ENCODE results near the gene USF2.

Gene USF2

DNA sequence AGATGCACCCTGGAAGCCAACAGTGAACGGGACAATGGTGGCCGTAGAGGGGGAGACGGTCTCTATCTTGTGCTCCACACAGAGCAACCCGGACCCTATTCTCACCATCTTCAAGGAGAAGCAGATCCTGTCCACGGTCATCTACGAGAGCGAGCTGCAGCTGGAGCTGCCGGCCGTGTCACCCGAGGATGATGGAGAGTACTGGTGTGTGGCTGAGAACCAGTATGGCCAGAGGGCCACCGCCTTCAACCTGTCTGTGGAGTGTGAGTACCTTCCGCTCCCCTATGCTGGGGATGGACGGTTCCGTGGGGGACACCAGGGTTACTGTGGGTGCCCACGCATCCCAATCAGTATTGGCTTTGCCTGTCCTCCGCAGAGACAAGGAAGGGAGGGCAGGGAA lies 33.7 kb downstream of the USF2 start:
- DNase-seq, result no peak

DNA sequence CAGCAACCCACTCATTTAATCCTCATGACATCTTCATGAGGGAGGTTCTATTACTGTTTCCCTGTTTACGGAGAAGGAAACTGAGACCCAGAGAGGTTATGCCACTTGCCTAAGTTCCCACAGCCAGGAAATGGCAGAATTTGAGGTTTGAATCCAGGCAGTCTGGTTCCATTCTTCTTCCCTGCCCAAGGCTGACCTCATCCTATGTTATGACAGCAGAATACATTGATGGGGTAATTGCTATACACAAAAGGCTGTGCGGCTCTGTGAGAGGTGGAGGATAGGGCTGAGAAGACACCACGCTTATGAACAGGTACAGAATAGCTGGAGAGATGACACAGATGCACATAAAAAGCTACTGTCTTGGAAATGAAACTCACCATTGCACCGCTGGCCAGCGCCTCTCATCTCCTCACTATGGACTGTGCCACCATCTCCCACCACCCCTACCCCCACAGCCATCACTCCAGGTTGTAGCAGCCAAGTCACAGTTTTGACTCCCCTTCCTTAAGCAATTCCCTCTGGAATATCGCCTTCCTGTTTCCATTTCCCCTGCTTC lies 34.7 kb downstream of the USF2 start:
- no peak for DNase-seq

DNA sequence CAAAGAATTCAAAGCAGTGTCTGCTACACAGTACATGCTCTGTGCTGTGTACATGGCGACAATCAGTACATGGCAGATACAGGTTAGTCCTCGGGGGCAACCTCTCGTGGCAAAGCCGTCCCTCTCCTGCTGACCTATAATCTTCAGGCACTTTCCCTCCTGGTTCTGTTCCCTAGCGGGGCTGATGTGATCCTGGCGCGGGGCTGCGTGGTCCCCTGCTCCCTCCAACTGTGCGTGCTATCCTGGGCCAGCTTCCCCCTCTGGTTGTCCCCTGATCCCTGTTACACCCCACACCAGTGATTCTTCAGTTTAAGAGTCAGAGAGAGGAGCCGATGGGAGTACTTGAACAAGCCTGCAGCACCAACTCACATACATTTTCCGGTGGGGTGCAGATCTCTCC lies 35.3 kb downstream of the USF2 start:
- no peak for DNase-seq

DNA sequence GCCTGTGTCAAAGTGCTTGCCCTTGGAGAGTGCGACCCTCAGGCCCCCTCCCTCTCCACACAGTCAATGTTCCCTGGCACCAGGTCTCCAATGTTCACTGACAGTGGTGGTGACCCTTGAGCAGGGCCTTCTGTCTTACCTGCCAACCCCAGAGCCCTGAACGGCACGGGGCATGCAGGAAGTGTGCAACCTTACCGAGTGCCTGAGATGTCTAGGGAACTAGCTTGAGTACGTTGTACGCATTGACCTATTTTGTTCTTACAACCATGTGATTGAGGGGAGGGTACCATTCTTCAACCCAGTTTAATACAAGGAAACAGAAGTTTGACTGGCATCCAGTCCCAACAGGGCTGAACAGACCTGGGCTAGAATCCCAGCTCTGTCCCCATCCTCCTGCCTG lies 36.4 kb downstream of the USF2 start:
- DNase-seq, result no peak

DNA sequence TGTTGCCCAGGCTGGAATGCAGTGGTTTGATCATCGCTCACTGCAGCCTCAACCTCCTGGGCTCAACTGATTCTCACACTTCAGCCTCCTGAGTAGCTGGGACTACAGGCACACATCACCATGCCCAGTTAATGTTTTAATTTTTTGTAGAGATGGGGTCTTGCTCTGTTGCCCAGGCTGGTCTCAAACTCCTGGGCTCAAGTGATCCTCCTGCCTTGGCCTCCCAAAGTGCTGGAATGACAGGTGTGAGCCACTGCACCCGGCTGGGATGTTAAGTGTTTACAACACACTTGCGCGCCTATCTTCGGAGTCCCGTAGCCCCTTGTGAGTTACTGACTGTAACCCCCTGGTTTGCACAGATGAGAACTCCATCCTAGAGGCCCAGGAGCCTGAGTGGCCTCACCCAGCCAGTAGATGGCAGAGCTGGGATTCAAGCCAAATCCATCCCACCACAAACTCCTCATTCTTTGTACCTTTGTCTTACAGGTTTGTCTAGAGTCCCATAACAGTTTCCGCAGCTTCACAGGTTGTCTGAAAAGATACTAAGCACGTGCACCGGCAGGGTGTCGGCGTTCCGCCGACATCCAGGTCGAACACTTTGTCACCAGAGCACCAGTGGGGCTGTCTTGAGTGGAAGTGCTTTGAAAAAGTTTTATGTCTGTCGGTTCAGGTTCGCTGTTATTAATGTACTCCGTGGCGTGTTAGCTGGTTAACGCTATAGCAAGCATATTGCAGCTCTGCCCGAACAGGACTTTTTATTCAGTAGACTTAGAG lies 37.9 kb downstream of the USF2 start:
- no peak for DNase-seq

DNA sequence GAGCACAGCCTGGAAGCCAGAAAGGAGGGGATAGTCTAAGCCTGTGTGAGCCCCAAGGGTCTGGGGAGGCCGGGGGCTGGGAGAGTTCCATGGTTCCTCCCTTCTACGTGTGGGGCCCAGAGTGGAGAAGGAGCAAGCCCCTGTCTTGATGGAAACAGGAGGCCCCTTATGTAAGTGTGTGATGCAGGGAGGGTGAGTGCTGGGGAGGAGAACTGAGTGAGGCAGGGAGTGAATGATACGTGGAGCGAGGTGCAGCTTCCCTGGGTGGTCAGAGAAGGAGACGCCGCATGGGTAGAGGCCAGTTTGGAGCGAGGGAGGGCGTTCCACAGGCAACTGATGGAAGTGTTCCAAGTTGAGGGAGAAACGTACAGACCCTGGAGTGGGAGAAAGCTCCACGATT lies 39.2 kb downstream of the USF2 start:
- DNase-seq, result no peak

DNA sequence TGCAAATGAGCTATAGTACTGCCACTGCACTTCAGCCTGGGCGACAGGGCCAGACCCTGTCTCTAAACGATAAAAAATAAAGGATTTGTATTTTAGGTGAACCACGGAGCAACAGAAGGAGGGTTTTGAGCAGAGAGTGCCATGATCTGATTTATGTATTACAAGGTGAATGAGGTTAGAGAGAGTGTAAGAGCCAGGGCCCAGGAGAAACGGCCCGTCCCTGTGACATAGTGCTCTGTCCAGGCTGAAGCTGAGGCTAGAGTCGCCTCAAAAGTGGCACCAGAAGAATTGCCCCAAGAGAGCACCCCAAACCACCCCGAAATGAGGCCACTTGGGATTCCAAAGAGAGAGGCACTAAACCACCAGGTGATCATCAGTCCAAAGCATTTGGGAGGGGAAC lies 40.1 kb downstream of the USF2 start:
- no peak for DNase-seq

DNA sequence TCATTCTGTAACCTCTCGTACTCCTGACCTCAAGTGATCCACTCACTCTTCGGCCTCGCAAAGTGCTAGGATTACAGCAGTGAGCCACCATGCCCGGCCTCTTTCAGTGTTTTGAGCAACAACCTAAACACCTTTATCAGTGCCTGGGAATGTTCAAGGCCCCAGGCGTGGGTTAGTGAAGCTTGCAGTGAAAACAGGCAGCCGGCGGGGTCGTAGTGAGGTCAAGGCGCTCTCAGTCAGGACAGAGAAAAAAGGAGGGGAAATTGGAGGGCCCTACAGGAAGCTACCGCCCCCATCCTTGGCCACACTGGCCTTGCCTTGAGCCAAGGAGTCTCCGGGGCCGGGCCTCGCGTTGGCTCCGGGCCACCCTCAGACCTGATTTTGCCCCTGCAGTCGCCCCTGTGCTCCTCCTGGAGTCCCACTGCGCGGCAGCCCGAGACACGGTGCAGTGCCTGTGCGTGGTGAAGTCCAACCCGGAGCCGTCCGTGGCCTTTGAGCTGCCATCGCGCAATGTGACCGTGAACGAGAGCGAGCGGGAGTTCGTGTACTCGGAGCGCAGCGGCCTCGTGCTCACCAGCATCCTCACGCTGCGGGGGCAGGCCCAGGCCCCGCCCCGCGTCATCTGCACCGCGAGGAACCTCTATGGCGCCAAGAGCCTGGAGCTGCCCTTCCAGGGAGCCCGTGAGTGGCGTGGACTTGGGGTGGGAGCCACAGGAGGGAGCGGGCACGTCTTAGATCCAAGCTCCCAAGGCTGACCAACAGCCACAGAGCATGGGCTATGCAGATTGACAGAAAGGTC lies 40.9 kb downstream of the USF2 start:
- no peak for DNase-seq

DNA sequence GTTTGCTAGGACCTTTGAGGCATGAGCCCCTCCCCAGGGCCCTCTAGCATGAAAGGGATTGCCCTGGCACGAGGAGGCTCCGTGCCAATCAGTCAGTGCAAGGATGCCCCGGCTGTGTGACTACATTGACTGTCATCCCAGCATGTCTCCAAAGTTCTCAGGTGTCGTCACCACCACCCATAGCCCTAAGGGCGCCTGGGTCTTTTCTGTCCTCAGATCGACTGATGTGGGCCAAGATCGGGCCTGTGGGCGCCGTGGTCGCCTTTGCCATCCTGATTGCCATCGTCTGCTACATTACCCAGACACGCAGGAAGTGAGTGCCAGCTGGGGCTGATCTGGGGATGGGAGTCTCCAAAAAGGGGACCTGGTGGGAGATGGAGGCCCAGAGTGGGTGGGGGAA lies 41.6 kb downstream of the USF2 start:
- no peak for DNase-seq

DNA sequence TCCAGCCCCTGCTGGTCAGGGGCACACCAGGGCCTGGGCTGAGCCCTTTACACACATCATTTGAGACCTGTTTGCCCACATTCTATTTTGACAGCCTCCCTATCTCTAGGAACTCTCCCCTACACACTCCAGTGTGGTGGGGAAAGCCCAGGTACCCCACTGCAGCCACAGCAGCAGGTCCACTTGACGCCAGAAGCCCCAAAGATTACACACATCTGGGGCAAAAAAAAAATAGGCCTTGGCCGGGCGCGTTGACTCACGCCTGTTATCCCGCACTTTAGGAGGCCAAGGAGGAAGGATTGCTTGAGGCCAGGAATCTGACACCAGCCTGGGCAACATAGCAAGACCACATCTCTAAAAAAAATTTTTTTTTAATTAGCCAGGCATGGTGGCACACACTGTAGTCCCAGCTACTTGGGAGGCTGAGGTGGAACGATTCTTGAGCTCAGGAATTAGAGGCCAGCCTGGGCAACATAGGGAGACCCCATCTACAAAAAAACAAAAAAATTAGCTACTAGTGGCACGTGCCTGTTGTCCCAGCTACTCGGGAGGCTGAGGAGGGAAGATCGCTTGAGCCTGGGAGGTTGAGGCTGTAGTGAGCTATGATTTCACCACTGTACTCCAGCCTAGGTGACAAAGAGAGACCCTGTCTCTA lies 42.2 kb downstream of the USF2 start:
- no peak for DNase-seq

DNA sequence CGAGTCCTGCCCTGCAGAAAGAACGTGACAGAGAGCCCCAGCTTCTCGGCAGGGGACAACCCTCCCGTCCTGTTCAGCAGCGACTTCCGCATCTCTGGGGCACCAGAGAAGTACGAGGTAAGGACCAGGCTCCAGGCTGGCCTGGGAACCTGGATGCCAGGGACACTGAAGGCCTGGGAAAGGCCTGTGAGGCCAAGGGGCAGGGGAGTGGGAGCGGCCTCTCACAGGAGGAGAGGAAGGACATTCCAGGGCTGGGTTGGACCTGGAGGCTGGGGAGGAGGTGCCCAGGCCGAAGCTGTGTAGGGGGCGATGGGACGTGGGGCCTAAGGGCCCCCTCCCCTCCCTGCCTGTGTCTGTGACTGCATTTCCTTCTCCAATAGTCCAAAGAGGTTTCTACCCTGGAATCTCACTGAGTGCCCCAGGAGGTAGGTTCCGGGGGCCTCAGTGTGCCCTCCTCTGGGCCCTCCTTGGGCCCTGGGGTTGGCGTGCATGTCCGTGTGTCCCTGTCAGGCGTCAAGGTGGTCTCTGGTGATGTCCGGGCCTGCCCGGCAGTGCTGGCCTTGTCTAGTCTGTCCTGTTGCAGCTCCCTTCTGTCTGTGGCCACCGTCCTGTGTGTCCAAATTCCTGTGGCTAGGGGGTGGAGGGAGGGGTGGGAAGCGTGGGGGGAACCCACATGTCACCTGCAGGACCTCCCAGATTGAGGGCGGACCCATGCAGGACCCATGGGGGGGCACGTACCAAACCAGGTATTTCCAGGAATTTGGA lies 43.3 kb downstream of the USF2 start:
- no peak for DNase-seq

DNA sequence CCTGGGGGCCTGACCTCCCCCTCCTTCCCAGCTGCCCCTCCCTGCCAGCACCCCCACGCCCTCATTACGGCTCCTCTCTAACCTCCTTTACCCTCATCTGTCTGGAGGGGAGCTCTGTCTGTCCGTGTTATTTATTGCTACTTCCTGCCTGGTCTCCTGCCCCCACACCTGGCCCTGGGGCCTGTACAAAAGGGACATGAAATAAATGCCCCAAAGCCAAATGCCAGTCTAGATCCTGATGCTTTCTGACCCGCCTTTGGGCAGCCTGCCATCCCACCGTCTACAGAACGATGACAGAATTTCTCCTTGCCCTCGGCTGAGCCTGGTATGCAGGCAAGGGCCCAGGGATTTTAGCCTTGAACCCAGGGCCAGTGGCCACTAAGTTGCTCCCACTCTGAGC lies 44.8 kb downstream of the USF2 start:
- no peak for DNase-seq

DNA sequence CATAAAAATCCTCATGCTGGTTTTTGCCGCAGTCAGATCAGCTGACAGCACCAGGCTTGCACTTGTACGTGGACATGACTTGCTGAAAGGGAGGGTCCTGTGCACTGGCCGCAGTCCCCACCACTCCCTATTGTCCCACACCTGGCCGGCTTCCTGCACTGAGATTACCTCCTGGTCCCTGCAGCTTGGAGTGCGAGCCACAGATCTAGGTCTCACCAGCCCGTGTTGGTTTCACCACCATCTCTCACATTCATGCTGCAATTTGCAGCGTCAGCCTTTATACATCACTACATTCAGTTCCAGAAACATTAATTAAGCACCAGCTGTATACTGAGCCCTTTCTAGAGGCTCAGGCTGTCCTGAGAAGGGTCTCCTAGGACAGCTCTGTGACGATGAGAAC lies 45.3 kb downstream of the USF2 start:
- DNase-seq, result no peak

DNA sequence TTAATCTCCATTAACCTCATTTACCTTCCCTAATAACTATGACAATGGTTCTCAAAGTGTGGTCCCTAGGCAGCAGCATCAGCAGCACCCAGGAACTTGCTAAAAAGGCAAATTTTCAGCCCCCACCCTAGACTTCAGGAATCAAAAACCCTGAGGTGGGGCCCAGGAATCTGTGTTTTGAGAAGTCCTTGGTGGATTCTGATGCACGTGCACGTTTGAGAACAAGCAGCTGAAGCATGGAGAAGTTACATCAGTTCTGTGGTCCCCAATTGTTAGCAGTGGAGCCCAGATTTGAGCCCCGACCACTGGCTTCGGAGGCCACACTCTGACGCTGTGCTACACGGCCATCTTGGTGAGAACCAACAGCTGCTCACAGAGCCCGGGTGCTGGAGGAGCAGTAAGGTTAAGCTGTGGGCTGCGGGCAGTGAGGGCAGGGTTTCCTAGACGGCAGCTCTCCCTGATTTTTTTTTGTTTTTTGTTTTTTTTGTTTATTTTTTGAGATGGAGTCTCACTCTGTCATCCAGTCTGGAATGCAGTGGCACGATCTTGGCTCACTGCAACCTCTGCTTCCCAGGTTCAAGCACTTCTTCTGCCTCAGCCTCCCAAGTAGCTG lies 46.2 kb downstream of the USF2 start:
- no peak for DNase-seq

DNA sequence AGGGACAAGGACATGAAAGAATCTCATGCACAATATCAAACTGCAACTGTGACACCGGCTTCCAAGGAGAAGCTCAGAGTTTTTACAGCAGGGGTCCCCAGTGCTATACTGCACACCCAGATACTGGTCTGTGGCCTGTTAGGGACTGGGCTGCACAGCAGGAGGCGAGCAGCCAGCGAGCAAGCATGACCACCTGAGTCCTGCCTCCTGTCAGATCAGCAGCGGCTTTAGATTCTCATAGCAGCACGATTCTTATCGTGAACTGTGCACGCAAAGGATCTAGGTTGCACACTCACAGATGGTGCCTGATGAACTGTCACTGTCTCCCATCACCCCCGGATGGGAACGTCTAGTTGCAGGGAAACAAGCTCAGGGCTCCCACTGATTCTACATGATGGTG lies 47.1 kb downstream of the USF2 start:
- no peak for DNase-seq

DNA sequence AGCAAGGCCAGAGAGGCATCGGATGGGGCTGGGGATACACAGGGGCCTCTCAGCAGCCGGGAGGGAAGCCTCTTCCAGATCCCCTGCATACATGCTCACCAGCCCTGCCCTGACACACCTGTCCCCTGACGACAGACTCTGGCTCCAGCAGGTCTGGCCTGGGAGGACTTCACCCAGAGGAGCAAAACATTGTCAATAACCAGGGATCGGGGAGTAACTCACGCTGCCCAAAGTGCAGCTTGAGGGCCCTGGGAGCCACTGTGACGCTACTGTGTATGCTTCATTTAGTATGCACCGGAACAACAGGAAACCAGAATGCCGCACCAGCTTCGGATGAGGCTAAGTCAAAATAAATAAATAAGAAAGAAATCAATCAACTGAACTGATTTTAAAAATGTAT lies 47.8 kb downstream of the USF2 start:
- no peak for DNase-seq

DNA sequence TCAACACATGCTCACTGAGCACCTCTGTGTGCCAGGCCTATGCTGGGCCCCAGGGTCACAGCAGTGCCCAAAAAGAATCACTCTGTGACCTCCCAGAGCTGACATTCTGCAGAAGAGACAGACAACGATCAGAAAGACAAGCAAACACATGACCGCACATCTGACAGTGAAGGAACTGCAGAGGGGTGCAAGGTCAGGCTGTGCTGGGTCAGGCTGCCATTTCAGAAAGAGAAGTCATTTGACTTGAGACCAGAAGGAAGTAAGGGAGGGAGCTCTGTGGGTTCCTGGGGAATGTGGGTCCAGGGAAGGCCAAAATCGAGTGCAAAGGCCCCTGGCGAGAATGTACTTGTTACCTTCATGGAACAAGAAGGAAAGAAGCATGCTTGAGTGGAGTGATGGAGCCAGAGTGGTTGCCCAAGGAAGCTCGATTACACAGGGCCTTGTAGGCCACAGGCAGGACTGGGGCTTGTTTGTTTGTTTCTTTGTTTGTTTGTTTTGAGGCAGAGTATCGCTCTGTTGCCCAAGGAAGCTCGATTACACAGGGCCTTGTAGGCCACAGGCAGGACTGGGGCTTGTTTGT lies 48.8 kb downstream of the USF2 start:
- no peak for DNase-seq

DNA sequence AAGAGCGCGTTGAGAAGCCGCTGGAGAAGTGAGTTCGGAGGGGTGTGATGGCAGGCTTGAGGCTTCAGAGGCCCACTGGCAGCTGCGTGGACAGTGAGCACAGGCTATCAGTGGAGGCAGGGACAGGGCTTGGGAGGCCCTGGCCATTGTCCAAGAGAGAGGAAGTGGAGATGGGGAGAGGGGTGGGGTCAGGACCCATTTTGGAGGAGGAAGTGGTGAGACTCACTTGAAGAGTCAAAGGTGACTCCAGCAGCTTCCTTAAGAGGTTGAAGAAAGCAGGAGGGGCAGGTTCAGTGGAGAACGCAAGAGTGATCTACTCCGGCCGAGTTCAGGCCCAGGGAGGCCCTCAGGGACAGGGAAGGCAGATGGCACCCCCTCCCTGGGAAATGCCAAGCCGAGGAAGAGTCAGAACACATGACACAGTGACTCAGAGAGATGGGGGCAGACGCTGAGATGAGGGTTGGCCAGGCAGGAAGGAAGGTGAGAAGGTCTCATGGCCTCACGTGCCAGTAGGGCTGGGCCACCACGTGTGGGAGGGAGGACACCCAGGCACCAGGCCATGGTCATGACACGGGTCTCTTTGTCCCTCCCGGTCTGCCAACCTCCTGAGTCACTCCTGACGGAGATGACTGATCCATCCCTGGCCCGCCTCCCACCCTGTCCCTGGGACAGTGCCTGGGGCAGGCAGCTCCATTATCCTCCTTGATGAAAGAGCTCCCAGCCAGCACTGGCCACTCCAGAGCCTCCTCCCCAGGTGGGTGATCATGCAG lies 50.1 kb downstream of the USF2 start:
- DNase-seq, result no peak

DNA sequence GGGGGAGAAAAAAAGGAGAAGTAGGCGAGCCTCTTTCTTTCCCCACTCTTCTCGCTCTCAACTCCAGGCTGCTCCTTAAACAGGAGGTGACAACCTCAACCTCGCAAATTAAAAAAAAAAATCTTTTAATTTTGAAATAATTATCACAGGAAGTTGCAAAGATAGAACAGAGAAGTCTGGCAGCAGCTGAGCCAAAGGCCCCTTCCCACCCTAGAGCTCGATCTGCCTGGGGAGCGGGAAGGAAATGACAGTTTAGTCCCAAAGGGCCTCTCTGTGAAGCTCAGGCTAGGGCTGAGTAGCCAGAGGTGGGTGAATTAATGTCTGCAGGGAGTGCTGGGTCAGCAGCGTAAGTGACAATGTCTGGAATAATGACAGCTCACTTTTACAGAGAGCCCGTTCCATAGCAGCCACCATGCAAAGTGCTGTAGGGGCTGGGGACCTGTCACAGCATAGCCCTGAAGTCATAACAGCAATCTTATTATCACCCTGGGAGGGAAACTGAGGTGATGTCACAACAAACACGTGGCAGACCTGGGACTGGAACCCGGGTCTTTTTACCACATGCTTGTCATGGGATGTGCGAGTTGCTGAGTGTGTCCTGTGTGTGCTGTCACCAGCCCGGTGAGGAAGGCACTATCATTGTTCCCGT lies 51.4 kb downstream of the USF2 start:
- DNase-seq, result no peak

DNA sequence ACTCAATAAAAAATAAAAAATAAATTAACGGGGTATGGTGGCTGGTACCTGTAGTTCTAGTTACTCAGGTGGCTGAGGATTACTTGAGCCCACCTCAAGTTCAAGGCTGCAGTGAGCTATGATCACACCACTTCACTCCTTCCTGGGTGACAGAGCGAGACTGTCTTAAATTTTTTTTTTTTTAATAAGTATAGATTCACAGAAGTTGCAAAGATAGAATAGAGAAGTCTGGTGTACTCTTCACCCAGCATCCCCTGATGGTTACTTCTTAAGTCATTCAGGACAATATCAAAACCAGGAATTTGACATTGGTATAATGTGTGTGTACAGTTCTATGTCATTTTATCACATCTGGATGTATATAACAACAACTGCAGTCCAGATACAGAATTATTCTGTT lies 52.5 kb downstream of the USF2 start:
- no peak for DNase-seq

DNA sequence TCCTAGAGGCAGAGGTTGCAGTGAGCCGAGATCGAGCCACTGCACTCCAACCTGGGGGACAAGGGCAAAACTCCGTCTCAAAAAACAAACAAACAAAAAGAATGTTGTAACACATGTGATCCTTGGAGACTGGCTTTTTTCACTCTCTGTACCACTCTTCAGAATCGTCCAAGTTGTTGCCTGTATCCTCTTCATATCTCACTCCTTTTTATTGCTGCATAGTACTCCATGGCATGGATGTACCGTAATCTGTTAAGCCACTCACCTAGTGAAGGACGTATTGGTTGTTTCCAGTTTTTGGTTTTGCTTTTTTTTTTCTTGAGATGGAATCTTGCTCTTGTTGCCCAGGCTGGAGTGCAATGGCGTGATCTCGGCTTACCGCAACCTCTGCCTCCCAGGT lies 53.3 kb downstream of the USF2 start:
- no peak for DNase-seq
